ENCODE measurements around the gene PGAP3. TPM values are rescaled to one million over a fixed set of nuclear protein-coding genes. Genes with fewer than 3 reads are reported as not detected.
A peak's percentile ranks its signal among the peaks of the same experiment; 100 is the strongest.

The PGAP3 gene
- total RNA-seq, 1 experiment from 2014 or later: 10.8 TPM

DNA sequence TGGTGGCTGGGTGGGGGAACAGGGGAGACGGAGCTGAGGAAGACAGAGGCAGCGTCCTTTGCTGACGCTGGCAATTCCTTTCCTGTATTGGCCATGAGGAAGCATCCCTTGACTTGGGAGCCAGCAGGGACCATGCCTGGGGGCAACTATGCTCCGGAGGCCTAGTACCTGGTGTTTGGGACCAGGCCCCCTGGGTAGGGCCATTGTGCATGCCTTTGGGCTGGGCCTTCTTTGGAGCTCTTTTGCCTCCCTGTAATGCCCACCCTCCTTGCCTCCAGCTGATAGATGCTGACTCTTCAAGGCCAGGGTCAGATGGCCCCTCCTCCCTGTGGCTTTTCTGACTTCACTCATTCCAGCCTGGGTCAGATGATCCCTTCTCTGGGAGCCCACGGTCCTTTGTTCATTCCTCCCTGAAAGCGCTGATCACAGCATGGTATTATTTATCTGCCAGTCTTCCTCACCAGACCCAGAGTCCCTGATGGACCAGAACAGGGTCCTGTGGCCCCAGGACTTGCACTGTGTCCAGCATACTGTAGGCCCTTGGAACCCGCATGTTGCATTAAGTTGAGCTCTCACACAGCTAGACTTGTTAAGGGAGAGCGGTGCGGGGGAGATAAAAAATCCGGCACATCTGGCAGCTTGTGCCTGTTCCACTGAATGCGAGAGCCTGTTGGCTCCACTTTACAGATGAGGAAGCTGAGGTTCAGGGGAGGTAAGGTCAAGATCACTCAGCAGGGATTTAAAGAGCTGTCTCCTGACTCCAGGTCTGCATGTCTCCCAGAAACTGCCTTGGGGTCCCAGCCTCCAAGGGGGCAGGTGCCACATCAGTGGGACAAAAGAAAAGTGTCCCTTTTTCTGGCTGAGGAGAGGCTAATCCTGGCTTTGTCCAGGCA lies 48.0 kb downstream of the PGAP3 start:
- DNase-seq (ENCODE audit: low spot score): no peak

DNA sequence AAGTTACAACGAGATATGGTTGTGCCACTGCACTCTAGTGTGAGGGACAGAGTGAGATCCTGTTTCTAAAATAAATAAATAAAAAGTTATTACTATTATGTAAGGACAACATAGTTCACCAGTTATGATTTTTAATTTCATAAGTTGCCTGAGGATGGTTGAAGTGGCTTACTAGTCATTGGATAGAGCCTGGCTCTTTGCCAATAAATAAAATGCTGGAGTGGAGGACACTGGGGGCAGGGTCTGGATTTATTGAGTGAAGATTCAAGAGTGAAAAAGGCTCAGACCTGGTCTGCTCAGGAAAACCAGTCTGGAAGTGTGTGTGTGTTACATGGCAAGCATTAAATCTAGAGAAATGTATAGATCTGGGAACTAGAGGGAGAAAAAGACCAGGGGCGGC lies 48.8 kb downstream of the PGAP3 start:
- no peak for DNase-seq (ENCODE audit: low spot score)

DNA sequence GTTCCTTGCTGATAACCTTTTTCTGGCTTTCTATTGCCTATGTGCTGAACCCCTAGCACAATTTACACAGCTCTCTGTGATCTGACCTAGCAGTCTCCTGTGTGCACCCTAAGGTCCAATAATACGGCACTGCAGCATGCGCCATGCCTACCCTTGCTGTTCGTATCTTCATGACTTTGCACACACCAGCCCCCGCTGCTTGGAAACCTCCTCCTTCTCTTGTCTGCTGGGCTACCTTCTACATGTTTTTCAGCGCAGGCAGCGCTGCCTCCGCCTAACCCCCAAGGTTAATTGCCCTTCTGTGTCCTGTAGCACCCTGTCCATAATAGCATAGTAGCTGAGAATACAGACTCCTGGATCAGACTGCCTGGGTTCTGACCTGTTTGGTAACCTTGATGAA lies 49.5 kb downstream of the PGAP3 start:
- no peak for DNase-seq (ENCODE audit: low spot score)

DNA sequence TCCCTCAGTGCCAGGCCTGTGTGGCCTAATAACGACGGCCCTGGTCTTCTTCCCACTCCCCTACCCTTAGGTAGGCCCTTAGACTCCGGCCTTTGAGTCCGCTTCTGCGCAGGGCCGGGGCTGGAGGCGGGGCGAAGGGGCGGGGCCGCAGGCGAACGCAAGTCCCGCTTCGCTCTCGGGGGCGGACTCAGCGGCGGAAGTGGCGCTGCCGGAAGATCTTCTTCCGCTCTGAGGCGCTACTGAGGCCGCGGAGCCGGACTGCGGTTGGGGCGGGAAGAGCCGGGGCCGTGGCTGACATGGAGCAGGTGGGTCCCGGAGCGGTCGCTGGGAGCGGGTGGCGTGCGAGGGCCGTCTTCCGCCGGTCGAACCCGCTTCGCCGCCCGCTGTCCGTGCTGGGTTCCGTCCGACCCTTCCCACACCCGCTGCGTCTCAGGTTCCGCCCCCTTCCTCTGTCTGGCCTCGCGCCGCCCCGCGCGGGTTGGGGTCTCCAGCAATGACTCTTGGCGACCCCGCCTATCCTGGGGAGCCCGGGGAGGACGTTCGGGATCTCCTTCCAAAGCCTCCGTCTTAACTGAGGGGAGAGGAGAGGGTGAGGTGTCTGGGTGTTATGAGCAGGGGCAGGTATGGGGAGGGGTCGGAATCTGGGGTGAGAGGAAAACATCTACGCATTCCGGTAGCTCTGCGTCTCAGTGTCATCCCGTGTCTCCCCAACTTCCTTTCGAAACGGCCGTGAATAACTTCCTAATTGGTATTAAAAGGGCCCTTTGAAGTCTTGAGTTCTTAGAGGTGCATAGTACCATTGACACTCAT lies 50.7 kb downstream of the PGAP3 start, which contains the start of gene STARD3:
Gene STARD3, plus strand, starts transcription at position 218 of the 810 bp plus-strand sequence. CDS start 16,388 bp downstream, outside the sequence.
- peak; percentile 76 for DNase-seq (ENCODE audit: low spot score)

DNA sequence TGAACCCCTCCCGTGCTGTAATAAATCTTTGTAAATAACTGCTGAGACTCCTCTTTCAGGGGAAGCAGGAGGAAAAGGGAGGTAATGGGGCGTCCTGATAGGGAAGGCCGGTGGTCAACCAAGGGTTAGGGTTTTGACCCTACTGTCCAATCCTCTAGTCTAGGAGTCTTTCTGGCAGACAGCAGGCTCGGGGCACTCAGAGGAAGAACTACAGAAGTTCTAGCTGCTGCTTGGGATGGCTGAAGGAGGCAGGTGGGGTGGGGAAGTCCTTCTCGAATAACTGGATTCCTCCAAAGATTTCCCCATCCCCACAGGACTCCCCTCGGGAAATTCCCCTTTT lies 51.3 kb downstream of the PGAP3 start:
- no peak for DNase-seq (ENCODE audit: low spot score)

DNA sequence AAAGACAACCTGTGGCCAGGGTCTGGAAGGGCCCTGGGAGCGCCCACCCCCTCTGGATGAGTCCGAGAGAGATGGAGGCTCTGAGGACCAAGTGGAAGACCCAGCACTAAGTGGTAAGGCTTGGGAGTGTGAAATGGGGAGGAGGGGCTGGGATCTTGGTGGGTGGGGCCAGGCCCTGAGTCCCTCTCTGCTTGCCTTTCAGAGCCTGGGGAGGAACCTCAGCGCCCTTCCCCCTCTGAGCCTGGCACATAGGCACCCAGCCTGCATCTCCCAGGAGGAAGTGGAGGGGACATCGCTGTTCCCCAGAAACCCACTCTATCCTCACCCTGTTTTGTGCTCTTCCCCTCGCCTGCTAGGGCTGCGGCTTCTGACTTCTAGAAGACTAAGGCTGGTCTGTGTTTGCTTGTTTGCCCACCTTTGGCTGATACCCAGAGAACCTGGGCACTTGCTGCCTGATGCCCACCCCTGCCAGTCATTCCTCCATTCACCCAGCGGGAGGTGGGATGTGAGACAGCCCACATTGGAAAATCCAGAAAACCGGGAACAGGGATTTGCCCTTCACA lies 52.2 kb downstream of the PGAP3 start:
- no peak for DNase-seq (ENCODE audit: low spot score)

DNA sequence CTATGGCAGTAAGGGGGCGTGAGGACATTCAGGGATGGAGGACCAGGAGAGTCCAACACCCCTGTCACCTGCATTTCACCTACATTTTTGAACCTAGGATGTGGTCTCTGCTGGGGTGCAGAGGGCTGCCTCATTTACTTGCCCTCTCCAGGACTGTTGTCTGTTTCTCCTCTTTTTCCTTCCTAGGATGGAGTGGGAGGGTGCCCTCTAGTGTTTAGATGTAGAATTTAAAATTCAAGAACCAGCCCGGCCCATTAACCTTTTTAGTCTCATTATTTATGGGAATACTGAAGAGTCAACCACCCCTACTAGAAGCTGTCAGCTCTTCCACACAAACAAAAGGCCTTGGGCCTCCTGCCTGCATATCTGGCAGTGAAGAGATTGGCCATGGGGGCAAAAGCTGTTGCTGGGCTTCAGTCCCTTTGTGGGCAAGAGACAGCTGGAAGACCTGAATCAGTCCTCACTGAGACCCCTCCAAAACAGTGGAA lies 53.4 kb downstream of the PGAP3 start:
- DNase-seq (ENCODE audit: low spot score): no peak

DNA sequence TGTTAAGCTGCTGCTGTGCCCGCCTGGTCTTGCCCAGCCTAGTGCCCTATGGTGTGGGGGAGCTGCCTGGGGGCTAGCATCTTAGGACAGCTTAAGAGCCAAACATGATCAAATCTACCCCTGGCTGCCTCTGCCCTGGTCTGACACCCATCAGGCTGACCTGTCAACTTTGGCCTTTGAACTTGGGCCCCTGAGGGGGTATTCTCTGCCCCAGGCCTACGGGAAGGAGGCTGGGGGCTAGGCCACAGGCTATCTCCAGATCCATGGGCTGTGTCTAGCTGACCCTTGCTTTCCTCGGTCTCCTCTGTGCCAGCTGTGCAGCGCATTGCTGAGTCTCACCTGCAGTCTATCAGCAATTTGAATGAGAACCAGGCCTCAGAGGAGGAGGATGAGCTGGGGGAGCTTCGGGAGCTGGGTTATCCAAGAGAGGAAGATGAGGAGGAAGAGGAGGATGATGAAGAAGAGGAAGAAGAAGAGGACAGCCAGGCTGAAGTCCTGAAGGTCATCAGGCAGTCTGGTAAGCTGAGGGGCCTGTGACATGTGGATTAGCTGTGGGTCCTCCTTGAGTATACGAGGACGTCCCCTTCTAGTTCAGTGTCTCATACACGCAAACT lies 54.2 kb downstream of the PGAP3 start:
- DNase-seq (ENCODE audit: low spot score): no peak

DNA sequence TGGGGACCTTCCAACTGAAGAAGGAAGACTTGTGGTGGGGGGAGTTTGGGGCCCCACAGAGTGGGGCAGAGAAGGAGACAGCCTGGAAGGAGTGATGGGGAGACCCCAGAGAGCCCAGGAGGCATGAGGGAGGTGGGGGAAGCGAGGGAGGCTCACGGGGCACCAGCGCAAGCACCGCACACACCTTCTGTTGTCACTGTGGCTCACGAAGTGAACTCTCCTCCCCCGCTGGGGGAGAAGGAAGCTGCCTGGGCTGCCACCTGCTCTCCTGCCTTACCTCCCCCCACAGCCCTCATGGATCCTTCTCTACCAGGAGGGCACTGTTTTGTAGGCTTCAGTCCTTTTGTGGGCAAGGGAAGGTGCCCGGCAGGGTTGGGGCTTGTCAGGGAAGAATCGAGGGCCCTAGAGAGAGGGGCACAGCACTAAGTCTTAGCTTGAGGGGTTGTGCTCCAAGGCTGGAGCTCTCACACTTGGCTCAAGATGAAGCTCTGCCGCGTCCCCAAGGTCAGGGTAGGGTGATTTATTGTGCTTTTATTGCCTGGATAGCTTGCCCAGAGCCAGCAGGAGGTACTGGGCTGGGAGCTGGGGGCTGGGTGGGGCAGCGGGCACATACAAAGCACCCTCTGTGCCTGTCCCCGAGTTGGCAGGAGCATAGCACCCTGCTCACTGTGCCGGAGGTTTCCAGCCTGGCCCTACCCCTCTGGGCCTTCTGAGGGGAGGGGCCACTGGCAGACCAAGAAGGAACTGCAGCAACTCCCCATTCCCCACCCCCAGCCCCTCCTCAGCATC lies 55.5 kb downstream of the PGAP3 start:
- no peak for DNase-seq (ENCODE audit: low spot score)

DNA sequence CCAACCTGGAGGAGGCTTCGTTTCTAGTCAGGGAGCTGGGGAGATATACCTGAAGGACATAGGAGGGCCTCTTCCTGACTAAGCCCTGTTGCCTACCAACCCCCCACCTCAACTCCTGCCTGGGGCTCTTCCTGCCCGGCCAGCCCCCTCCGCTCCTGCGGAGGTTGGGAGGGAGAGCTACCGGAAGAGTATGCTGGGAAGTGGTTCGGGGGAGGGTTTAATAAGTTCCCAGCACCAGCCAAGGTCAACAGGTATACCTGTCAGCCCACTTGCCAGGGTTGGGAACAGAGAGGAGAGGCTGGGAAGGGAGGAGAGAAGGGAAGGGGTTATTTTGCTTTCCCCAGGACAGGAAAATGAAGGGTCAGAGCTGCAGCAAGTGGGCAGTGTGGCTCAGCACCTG lies 56.5 kb downstream of the PGAP3 start:
- DNase-seq (ENCODE audit: low spot score): no peak

DNA sequence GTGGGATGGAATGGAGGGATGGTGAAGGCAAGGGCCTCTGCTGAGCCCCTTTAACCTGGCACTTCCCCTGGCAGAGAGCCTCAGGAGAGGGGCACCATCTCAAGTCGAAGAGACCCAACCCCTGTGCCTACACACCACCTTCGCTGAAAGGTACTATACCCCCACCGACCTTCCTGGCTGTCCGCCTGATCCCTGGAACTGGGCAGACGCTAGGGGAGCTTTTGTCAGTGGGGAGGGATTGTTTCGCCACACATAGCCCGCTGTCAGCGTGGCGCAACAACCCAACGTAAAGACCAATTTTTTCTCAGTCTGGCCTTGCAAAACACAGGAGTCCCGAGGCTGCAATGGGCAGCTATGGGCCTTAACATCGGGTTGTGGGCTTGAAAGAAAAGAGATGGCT lies 58.0 kb downstream of the PGAP3 start:
- no peak for DNase-seq (ENCODE audit: low spot score)

DNA sequence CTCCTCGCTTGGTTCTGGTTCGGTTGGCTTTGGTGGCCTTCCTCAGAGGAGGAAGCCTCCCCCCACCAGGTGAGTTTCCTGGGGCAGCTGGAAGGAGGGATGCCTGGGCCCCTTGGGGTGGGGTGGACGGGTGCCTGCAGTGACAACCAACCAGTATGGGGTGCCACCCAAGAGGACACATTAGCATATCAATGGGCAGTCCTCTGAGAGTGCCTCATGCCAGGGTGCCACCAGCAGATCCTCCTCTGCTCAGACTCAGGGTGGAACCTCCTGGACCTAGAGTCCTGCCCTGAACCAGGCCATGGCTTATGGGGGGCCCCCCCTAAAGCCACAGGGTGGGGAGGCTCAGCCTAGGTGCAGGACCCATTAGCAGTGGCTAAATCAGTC lies 58.4 kb downstream of the PGAP3 start:
- no peak for DNase-seq (ENCODE audit: low spot score)

DNA sequence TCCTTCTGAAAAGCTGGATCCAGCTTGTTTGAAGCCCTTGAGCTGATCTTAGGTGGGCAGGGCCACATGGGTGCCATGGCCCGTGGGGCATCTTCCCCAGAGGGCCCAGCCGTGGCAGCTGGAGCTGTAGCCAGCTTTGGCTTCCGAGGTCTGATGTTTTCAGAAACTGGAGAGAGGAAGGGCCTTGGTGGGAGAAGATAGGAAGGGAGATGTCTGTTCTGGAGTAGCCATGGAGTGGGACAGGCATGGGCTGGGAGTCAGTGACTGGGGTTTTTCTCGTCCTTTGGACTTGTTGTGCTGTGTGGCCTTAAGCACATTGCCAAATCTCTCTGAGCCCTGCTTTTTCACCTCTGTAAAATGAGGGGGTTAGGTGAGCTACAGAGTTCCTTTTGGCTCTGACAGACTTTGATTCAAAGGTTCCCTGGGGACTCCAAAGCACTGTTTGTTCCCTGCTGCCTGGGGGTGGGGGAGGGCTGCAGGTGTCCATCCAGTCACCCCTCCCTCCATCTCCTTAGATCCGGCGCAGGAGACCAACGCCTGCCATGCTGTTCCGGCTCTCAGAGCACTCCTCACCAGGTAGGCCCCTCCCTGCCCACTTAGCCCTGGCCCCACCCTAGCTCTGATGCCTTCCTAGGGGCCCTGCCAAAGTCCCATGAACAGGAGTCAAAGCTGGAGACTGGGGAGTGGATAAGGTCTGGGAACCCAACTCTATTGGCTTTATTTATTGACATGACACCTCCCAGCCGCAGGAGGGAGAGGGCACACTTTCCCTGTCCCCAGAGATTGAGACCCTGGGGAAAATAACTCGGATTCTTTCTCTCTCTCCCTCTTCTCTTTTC lies 59.0 kb downstream of the PGAP3 start:
- DNase-seq (ENCODE audit: low spot score): no peak

DNA sequence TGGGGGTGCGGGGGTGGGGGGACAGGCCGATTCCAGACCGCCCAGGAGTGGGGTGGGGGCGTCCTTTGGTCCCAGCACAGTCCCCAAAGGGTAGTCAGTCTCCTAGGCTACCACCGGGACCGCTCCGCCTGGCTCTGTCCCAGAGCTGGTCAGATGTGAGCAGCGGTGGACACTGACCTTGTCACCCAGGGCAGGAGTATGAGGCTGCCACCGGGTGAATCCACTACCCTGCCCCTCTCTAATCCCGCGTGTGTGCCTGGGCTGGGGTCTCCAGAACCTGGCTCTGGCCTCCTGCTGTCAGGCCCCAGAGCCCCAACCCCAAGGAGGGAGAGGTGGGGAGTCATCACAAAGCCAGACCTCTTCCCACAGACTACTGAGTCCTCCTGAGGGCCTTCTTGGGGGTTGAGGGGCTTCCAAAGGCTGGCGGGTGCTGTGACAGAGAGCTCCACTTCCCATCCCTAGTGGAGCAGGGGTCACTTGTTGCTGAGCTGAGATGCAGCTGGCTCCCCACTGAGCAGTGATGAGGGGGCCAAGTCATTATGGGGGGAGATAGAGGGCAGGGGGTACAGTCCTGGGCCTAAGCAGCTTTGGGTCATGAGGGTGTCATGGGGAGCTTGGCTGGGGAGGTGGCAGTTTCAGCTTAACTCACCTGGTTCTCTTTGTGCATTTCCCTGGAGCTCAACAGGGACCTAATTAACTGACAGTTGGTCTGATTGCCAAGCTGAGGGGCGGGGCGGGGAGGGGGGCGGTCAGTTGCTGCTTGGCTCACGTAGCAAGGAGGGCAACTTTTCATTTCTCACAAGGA lies 59.9 kb downstream of the PGAP3 start:
- DNase-seq (ENCODE audit: low spot score): no peak

DNA sequence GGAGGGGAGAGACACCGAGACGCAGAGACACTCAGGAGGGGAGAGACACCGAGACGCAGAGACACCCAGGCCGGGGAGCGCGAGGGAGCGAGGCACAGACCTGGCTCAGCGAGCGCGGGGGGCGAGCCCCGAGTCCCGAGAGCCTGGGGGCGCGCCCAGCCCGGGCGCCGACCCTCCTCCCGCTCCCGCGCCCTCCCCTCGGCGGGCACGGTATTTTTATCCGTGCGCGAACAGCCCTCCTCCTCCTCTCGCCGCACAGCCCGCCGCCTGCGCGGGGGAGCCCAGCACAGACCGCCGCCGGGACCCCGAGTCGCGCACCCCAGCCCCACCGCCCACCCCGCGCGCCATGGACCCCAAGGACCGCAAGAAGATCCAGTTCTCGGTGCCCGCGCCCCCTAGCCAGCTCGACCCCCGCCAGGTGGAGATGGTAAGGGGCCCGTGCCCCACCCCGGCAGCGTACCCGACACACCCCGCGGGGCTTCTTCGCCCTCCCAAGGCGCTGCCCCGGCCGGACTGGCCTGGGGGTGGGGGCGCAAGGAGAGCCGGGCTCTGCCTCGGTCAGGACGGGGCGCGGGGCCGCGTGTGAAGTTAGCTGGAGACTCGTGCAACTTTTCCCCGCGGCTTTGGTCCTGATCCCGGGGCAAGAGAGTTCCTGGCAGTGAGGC lies 60.7 kb downstream of the PGAP3 start:
- DNase-seq (ENCODE audit: low spot score): no peak

DNA sequence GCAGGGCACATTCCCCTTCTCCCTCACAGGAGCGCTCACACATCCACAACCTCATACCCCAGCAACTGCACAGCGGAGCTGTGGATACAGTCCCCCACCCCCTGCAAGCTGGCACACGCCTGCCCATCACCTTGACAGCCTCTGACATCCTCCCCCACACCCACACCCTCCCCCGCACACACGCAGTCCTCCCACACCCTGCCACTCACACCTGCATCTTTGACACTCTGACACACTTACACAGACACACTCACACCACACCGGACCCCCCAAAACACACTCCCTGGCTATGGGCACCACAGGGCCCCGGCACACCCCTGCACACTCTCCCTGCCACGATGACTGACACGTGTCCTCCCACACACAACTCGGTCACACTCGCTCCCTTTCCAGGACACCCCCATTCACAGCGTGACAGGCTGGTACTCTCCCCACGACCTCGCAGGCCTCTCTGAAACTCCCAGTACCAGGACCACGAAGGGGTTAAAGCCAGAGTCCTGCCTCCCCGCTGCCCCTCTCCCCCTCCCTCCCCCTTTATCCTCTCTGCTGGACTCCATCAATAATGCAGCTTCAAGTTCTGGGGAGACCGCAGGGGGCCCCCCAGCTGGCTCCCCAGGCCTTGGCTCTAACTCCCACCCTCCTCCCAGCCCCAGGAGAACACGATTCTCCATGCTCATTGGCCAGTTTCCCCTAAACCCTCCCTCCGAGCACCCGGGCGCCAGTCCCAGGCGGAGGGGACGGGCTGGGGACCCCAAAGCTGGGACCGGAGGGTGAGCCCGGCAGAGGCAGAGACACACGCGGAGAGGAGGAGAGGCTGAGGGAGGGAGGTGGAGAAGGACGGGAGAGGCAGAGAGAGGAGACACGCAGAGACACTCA lies 61.4 kb downstream of the PGAP3 start, which contains the start of gene PPP1R1B:
Gene PPP1R1B, plus strand, starts transcription at position 782 of the 876 bp plus-strand sequence. CDS start 441 bp downstream, outside the sequence.
- DNase-seq (ENCODE audit: low spot score): no peak

DNA sequence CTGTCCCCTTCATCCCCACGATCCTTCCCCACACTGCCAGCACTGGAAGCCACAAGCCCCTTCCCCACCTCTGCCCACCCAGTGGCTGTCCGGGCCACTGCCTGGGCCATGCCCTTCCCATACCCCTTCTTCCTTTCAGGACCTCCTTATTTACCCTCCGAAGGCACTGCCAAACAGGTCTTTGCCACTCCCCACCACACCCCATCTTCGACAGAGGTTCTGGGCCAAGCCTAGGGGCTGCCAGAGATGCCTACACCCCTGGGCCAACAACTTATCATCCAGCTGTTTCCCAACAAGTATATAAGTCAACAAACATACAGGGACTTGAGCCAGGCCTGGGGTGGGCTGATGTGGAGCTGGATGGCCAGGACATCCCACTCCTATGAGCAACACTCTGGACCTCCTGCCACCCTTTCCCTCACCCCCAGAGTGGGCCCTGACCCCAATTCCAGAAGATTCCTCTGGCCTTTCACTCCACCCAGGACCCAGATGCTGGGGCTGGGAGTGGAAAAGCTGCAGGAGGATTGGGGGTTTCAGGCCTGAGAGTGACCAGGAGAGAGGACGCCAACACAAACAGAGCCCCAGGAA lies 62.6 kb downstream of the PGAP3 start:
- no peak for DNase-seq (ENCODE audit: low spot score)
